UCSD-AML1 (cell line): ENCODE data around the gene NOP9.

Experiments
- DNase-seq: peaks from one replicate; lab custom pipeline; 2025; ENCODE audit not compliant: unreplicated experiment; lab: John Stamatoyannopoulos, UW

The NOP9 gene

GRCh38 chr14:24323341-24323740 is 23.7 kb downstream of the NOP9 start:
- no peak for DNase-seq

- DNase-seq: no peak
Observed at GRCh38 chr14:24324024-24324423, 24.4 kb downstream of the NOP9 start.

GRCh38 chr14:24325041-24325530 is 25.4 kb downstream of the NOP9 start:
- DNase-seq: no peak

- no peak for DNase-seq
Observed at GRCh38 chr14:24325963-24326362, 26.3 kb downstream of the NOP9 start.

- no peak for DNase-seq
Observed at GRCh38 chr14:24327303-24327702, 27.7 kb downstream of the NOP9 start.

- peak; percentile 24 for DNase-seq
Observed at GRCh38 chr14:24327914-24328313, 28.3 kb downstream of the NOP9 start.

GRCh38 chr14:24329073-24329663 is 29.5 kb downstream of the NOP9 start:
- no peak for DNase-seq

GRCh38 chr14:24329736-24330135 is 30.1 kb downstream of the NOP9 start:
- DNase-seq: peak; percentile 79

GRCh38 chr14:24330973-24331674 is 31.5 kb downstream of the NOP9 start:
- DNase-seq: no peak

- DNase-seq: no peak
Observed at GRCh38 chr14:24331731-24332267, 32.1 kb downstream of the NOP9 start.

- DNase-seq: peak; percentile 64
Observed at GRCh38 chr14:24332268-24332993, 32.8 kb downstream of the NOP9 start.

- peak; percentile 58 for DNase-seq
Observed at GRCh38 chr14:24334431-24335291, 35.0 kb downstream of the NOP9 start, which contains the start of gene ADCY4. Gene ADCY4 (minus strand): TSS chr14:24335071. CDS start chr14:24334652, 419 bp downstream.

GRCh38 chr14:24335461-24336171 is 36.0 kb downstream of the NOP9 start:
- DNase-seq: peak; percentile 71

GRCh38 chr14:24337144-24337823 is 37.6 kb downstream of the NOP9 start:
- no peak for DNase-seq

- DNase-seq: no peak
Observed at GRCh38 chr14:24337824-24338175, 38.1 kb downstream of the NOP9 start.

- DNase-seq: no peak
Observed at GRCh38 chr14:24338843-24339242, 39.2 kb downstream of the NOP9 start.

GRCh38 chr14:24339284-24340151 is 39.9 kb downstream of the NOP9 start, which contains the start of gene RIPK3:
Gene RIPK3 (minus strand): TSS chr14:24339991. CDS start chr14:24339826, 165 bp downstream.
- peak; percentile 67 for DNase-seq

GRCh38 chr14:24340606-24341005 is 41.0 kb downstream of the NOP9 start:
- no peak for DNase-seq
